Transverse colon (tissue), 4 donors: ENCODE measurements around the gene OR2T35.
"Not testable (repeated sequence)": the region's sequence is repeated elsewhere in the genome, so short reads cannot be mapped to it uniquely, and the experiment has no call there.

Source experiments
- EP300 ChIP-seq: sonication (generic); formaldehyde crosslinking; IDR thresholded peaks from one replicate; pipeline ENCODE4 v1.6.1; 2017; ENCODE audit warnings: antibody characterized with exemption, low read depth
- POLR2A ChIP-seq: fragments of 450-650 bp; IDR thresholded peaks from one replicate; pipeline ENCODE4 v1.6.1; 2016; ENCODE audit warnings: antibody characterized with exemption, mild to moderate bottlenecking, moderate library complexity
- POLR2AphosphoS5 ChIP-seq, 3 donors: sonication (generic); formaldehyde crosslinking; IDR thresholded peaks; one replicate each; pipeline ENCODE4 v1.6.1; 2016; ENCODE audit warnings: antibody characterized with exemption in 3 of 3
- TF ChIP-seq, protein P1 (sequence below), 5 experiments: fragments of 200-600 bp in 3 of 5; fragments of 450-650 bp in 2 of 5; sonication (generic) in 3 of 5; IDR thresholded peaks; 1 replicate in 2 of 5; 2 replicates in 3 of 5; pipeline ENCODE4 v1.5.1; 2016 to 2017; ENCODE audit warnings: antibody characterized with exemption in 5 of 5, inconsistent platforms in 3 of 5, mild to moderate bottlenecking in 2 of 5, moderate library complexity in 1 of 5

DNA sequence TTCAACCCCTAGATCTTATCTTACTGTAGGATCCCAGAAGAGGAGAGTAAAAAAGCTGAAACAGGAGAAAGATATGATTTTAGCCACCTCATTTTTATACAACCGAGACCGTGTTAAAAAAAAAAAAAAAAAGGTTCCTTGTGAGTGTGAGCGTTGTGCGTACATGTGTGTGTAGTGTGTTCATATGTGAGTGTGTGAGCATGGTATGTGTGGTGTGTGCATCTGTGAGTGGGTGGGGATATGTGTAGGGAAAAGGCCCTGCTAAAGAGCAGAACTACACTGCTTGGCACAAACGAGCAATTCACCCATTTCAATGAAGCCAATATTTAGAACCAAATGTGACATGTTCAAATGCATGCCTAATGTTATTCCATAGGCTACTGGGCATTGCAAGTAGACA, 3.5 kb downstream of the OR2T35 start:
- TF ChIP-seq, protein P1, sequence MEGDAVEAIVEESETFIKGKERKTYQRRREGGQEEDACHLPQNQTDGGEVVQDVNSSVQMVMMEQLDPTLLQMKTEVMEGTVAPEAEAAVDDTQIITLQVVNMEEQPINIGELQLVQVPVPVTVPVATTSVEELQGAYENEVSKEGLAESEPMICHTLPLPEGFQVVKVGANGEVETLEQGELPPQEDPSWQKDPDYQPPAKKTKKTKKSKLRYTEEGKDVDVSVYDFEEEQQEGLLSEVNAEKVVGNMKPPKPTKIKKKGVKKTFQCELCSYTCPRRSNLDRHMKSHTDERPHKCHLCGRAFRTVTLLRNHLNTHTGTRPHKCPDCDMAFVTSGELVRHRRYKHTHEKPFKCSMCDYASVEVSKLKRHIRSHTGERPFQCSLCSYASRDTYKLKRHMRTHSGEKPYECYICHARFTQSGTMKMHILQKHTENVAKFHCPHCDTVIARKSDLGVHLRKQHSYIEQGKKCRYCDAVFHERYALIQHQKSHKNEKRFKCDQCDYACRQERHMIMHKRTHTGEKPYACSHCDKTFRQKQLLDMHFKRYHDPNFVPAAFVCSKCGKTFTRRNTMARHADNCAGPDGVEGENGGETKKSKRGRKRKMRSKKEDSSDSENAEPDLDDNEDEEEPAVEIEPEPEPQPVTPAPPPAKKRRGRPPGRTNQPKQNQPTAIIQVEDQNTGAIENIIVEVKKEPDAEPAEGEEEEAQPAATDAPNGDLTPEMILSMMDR (IDR thresholded peaks at IDR 0.05): not testable (repeated sequence)
- not testable (repeated sequence) for TF ChIP-seq POLR2A; POLR2AphosphoS5 (IDR thresholded peaks at IDR 0.05); EP300
